Fibroblast of mammary gland (primary cell): ENCODE measurements around the gene ANAPC5.
"Not testable (repeated sequence)": the region's sequence is repeated elsewhere in the genome, so short reads cannot be mapped to it uniquely, and the experiment has no call there.

Experiments
- DNase-seq: peaks from one replicate; pipeline ENCODE4 v3.0.0-alpha.2; 2010; ENCODE audit warnings: low read depth
- H3K4me3 ChIP-seq: 2 replicates; pipeline ENCODE4 v1.5.1; 2011; ENCODE audit warnings: low read depth, mild to moderate bottlenecking, low read length, moderate library complexity; ENCODE audit not compliant: control insufficient read depth
- TF ChIP-seq, protein P1 (sequence below): conservative IDR thresholded peaks from 2 replicates; pipeline ENCODE4 v1.5.1; 2011; ENCODE audit warnings: low read depth, low read length, inconsistent platforms; ENCODE audit not compliant: control insufficient read depth, insufficient read depth

The ANAPC5 gene

DNA sequence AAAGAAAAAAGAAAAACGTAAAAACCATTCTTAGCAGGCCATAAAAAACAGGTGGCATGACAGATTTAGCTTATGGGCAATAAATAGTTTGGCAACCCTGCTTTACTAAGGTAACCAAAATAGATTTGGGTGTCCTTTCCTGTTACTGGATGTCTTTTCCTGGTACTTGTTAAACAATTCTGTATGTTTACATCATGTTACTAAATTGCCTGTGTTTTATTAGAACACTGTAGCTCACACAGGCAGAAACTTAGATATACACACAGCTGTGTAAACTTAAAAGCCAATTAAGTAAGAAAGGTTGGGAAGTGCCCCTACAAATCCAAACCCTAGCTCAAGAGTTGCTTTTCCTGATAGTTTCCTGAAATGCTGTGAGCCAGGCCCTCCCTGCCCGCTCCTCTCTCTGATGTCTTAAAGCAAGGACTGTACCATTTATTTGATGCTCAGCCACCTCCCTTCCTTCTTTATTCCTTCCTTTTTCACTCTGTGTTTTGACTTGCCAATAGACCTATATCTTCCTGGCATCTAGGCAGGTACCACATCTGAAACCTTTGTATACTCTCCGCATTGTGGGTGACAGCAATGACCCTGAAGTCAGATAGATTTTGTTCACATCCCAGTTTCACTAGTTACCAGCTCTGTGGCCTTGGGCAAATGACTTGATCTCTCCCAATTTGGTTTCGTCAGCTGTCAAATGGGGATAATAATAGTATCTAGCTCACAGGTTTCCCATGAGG lies 52.0 kb downstream of the ANAPC5 start:
- no peak overlapping the region for H3K4me3 ChIP-seq
- TF ChIP-seq, protein P1, sequence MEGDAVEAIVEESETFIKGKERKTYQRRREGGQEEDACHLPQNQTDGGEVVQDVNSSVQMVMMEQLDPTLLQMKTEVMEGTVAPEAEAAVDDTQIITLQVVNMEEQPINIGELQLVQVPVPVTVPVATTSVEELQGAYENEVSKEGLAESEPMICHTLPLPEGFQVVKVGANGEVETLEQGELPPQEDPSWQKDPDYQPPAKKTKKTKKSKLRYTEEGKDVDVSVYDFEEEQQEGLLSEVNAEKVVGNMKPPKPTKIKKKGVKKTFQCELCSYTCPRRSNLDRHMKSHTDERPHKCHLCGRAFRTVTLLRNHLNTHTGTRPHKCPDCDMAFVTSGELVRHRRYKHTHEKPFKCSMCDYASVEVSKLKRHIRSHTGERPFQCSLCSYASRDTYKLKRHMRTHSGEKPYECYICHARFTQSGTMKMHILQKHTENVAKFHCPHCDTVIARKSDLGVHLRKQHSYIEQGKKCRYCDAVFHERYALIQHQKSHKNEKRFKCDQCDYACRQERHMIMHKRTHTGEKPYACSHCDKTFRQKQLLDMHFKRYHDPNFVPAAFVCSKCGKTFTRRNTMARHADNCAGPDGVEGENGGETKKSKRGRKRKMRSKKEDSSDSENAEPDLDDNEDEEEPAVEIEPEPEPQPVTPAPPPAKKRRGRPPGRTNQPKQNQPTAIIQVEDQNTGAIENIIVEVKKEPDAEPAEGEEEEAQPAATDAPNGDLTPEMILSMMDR: no peak
- DNase-seq: no peak

DNA sequence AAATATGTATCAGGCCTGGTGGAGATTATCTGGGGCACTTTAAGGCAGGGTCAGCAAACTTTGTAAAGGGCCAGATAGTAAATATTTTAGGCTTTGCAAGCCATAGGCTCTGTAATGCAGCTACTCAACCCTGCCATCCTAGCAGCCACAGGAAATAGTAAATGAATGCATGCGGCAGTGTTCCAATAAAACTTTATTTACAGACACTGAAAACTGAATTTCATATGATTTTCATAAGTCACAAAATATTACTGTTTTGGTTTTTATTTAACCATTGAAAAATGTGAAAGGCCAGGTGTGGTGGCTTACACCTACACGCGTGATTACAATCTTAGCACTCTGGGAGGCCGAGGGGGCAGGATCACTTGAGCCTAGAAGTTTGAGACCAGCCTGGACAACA lies 52.5 kb downstream of the ANAPC5 start:
- H3K4me3 ChIP-seq: no peak overlapping the region
- no peak for DNase-seq
- TF ChIP-seq, protein P1: no peak

DNA sequence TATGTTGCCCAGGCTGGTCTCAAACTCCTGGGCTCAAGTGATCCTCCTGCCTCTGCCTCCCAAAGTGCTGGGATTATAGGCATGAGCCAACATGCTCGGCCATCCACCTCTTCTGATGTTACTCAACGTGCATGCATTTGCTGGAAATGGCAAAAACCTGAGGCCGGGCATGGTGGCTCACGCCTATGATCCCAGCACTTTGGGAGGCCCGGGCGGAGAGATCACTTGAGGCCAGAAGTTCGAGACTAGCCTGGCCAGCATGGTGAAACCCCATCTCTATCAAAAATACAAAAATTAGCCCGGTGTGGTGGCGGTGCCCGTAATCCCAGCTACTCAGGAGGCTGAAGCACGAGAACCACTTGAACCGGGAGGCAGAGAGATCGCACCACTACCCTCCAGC lies 53.8 kb downstream of the ANAPC5 start:
- not testable (repeated sequence) for H3K4me3 ChIP-seq, DNase-seq

DNA sequence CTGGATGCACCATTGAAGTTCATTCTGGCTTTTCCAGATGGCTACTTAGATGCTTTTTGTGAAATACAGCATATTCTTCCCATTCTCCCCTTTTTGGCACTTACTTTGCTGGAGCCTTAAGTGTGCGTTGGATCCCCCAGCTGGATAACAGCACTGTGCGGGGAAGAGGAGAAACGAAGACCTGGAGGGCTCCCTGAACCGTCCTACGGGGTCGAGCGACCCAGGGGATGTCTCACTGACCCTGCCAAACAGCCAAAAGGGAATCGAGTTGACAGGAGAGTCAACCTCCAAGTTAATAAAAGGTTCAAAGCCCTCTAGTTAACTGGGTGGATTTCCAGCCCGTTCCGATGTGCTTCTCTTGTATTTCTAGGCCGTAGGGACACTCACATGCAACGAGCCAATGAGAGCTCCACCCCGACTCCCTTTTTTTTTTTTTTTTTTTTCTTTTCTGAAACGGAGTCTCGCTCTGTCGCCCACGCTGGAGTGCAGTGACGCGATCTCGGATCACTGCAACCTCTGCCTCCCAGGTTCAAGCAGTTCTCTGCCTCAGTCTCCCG lies 54.7 kb downstream of the ANAPC5 start:
- peak; percentile 67 for DNase-seq
- TF ChIP-seq, protein P1: no peak
- H3K4me3 ChIP-seq: peak overlapping the region; percentile 62

DNA sequence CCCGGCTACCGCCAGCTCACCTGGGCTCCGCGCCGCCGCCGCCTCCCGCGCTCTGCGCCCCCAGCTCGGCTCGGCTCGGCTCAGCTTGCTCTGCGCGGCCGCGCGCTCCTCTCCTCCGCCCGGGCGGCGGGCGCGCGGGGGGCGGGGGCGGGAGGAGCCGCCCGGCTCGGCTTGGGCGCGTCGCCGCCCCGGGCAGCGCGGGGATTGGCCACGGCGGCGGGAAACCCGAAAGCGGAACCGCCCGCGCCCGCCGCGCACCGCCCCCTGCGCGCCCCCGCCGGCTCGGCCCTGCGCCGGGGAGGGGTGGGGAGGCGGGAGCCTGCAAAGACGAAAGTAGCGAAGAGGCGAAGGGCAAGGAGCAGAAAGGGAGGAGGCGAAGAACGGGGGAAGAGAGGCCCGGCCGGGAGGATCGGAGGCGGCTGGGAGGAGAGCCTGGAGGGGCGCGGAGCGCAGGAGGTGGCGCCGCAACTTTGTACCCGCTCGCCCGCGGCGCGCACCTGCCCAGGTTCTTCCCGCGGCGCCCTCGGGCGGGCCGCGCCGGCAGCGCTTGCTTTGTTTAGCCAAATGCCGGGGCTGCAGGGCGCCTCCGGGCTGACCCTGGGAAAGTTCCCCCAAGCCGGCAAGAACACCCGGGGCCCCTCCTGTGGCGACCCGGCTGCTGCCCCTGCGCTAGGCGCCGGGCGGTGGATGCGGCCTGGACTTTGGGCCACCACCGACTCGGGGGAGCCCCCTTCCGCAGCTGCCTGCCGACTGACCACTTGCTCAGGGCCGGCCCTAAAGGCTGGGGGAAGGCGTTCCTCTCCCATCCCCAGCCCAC lies 55.4 kb downstream of the ANAPC5 start, which contains the start of gene CAMKK2:
Gene CAMKK2, minus strand, starts transcription at position 92 of the 817 bp plus-strand sequence. CDS start 22,183 bp downstream, outside the sequence.
- TF ChIP-seq, protein P1: no peak
- H3K4me3 ChIP-seq: peak within 1 kb of the TSS; percentile 87
- DNase-seq: peak; percentile 65

DNA sequence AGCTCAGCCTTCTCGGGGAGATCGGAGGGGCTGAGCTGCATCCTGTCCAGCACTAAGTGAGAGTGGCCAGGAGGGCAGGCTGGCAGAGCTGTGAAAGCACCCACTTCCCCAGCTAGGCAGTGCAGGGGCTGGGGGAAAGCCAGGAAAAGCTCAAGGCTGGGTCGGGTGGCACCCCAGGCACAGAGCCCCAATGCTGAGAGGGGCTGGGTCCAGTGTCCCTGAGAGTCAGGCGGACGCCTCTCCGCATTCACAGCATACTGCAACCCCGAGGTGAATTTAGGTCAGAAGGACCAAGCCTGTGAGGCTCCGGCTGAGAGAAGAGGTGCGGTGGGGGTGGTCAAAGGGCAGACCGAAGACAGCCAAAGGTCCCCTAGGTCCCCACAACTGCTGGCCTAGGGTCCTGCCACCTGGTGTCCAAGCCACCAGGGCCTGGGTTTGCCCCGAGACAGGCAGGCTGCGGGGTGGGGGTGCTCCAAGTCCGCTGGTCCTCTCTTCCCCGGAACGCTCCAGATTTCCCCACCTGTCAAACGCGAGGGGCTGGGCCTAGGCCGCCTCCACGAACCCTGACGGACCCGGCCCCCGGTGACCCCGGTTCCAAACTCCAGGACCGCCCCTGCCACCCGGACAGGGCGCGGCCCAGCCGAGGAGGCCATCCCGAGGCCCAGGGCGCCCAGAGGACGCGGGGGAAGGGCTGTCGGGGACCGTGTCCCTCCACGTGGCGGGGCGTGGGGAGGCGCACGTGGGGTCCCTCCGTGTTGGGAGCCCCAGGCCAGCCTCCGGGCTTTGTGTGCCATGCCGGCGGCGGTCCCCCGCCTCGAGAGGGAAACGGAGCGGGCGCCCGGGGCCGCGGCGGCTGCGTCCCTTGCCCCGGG lies 56.2 kb downstream of the ANAPC5 start:
- no peak for DNase-seq
- TF ChIP-seq, protein P1: no peak
- H3K4me3 ChIP-seq: peak overlapping the region; percentile 87
